Vagina (tissue), 2 donors: ENCODE data around the gene DIP2A.

ENCODE experiments used
- CTCF ChIP-seq, 3 experiments: fragments of 450-650 bp in 2 of 3; fragments of 200-600 bp in 1 of 3; sonication (generic) in 1 of 3; IDR thresholded peaks; one replicate each; pipeline ENCODE4 v1.5.1; 2017 to 2019; ENCODE audit warnings: antibody characterized with exemption in 3 of 3, mild to moderate bottlenecking in 2 of 3, moderate library complexity in 2 of 3
- POLR2AphosphoS5 ChIP-seq, 2 donors: sonication (generic); formaldehyde crosslinking; IDR thresholded peaks; one replicate each; pipeline ENCODE4 v1.9.0; 2017; ENCODE audit warnings: antibody characterized with exemption in 2 of 2, mild to moderate bottlenecking in 2 of 2, low read depth in 1 of 2; ENCODE audit not compliant: insufficient read depth in 1 of 2

- TF ChIP-seq POLR2AphosphoS5 (IDR thresholded peaks at IDR 0.05; ENCODE audit: insufficient read depth in 1 of 2, low read depth in 1 of 2): no peak
- TF ChIP-seq CTCF (IDR thresholded peaks at IDR 0.05): no peak
Measured at GRCh38 chr21:46610018-46610701, 151.5 kb downstream of the DIP2A start.
